ENCODE results near the gene COMP. TPM values are rescaled to one million over a fixed set of nuclear protein-coding genes. Genes with fewer than 3 reads are reported as not detected.

Gene COMP
- polyA plus RNA-seq, 12 donors: 3.2 to 30.9 (median 9.2) TPM; not detected in 2

Other genes starting within 250 kb of the COMP start
- gene FKBP8, start 247.7 kb downstream of the COMP start, polyA plus RNA-seq (ENCODE audit: insufficient read length in 12 of 12): 100 to 1,000 TPM in 7 of 12 donors, 10 to 100 TPM in 4, not detected in 1; 81.6 to 157 (median 111) TPM
- gene KXD1, start 233.4 kb downstream of the COMP start, polyA plus RNA-seq (ENCODE audit: insufficient read length in 12 of 12): 100 to 1,000 TPM in 2 of 12 donors, 10 to 100 TPM in 9, not detected in 1; 58.9 to 125 (median 63.9) TPM
- gene UBA52, start 219.4 kb downstream of the COMP start, polyA plus RNA-seq (ENCODE audit: insufficient read length in 12 of 12): 1,000 to 10,000 TPM in 8 of 12 donors, 100 to 1,000 TPM in 3, not detected in 1; 779 to 1,239 (median 1,048) TPM
- 10 to 100 TPM in 11 of 12 donors, not detected in 1; 18.6 to 49.6 (median 23.9) TPM for gene REX1BD, start 202.5 kb downstream of the COMP start, polyA plus RNA-seq (ENCODE audit: insufficient read length in 12 of 12)
- gene CRLF1, start 184.5 kb downstream of the COMP start, polyA plus RNA-seq (ENCODE audit: insufficient read length in 12 of 12): 10 to 100 TPM in 5 of 12 donors, 1 to 10 TPM in 6, not detected in 1; 5.2 to 54.5 (median 8.6) TPM
- 10 to 100 TPM in 3 of 12 donors, 1 to 10 TPM in 8, not detected in 1; 4.7 to 19.4 (median 8.2) TPM for gene TMEM59L, start 178.4 kb downstream of the COMP start, polyA plus RNA-seq (ENCODE audit: insufficient read length in 12 of 12)
- 1 to 10 TPM in 11 of 12 donors, not detected in 1; 2.8 to 8.5 (median 3.8) TPM for gene KLHL26, start 154.3 kb downstream of the COMP start, polyA plus RNA-seq (ENCODE audit: insufficient read length in 12 of 12)
- 10 to 100 TPM in 8 of 12 donors, 1 to 10 TPM in 3, not detected in 1; 9.8 to 29.3 (median 11.7) TPM for gene CRTC1, start 107.6 kb downstream of the COMP start, polyA plus RNA-seq (ENCODE audit: insufficient read length in 12 of 12)
- gene UPF1, start 40.7 kb upstream of the COMP start, polyA plus RNA-seq (ENCODE audit: insufficient read length in 12 of 12): 10 to 100 TPM in 11 of 12 donors, not detected in 1; 25.3 to 86.6 (median 33.8) TPM
- 10 to 100 TPM in 11 of 12 donors, not detected in 1; 15.8 to 49.2 (median 30.5) TPM for gene CERS1, start 104.9 kb upstream of the COMP start, polyA plus RNA-seq (ENCODE audit: insufficient read length in 12 of 12)
- 10 to 100 TPM in 11 of 12 donors, not detected in 1; 55.2 to 96.3 (median 71.7) TPM for gene COPE, start 128.1 kb upstream of the COMP start, polyA plus RNA-seq (ENCODE audit: insufficient read length in 12 of 12)
- 10 to 100 TPM in 11 of 12 donors, not detected in 1; 29.4 to 45.6 (median 34.8) TPM for gene DDX49, start 128.4 kb upstream of the COMP start, polyA plus RNA-seq (ENCODE audit: insufficient read length in 12 of 12)
- gene HOMER3, start 149.9 kb upstream of the COMP start, polyA plus RNA-seq (ENCODE audit: insufficient read length in 12 of 12): 10 to 100 TPM in 11 of 12 donors, not detected in 1; 46.8 to 83.7 (median 56.3) TPM
- 10 to 100 TPM in 11 of 12 donors, not detected in 1; 48.8 to 93.0 (median 60.4) TPM for gene SUGP2, start 242.2 kb upstream of the COMP start, polyA plus RNA-seq (ENCODE audit: insufficient read length in 12 of 12)
- 10 to 100 TPM in 11 of 12 donors, not detected in 1; 17.5 to 54.8 (median 23.2) TPM for gene ARMC6, start 242.3 kb upstream of the COMP start, polyA plus RNA-seq (ENCODE audit: insufficient read length in 12 of 12)